CD14-positive monocyte (primary cell): ENCODE measurements around the gene CGNL1. TPM values are rescaled to one million over a fixed set of nuclear protein-coding genes. Genes with fewer than 3 reads are reported as not detected.

Source experiments
- DNase-seq, 3 donors: peaks; one replicate each; pipeline ENCODE4 v3.0.0-alpha.2; 2011 to 2022
- H2AFZ ChIP-seq: 2 replicates; pipeline ENCODE4 v1.6.0; 2012; ENCODE audit warnings: mild to moderate bottlenecking, low read depth, low read length, inconsistent platforms; ENCODE audit not compliant: insufficient read depth, poor library complexity, severe bottlenecking
- H3K27ac ChIP-seq, 2 donors: 1 replicate in 1 of 2; 2 replicates in 1 of 2; pipeline ENCODE4 v1.5.1; 2012 to 2013; ENCODE audit warnings: low read length in 2 of 2, control low read depth in 1 of 2, inconsistent platforms in 1 of 2, low read depth in 1 of 2, mild to moderate bottlenecking in 1 of 2
- H3K27me3 ChIP-seq, 2 donors: one replicate each; pipeline versions ENCODE4 v1.6.0 to v1.6.1; 2011 to 2013; ENCODE audit warnings: low read length in 2 of 2; ENCODE audit not compliant: control insufficient read depth in 2 of 2, insufficient read depth in 2 of 2
- H3K36me3 ChIP-seq, 2 donors: replicated peaks in 1 of 2; 1 replicate in 1 of 2; 2 replicates in 1 of 2; pipeline versions ENCODE4 v1.5.1 to v1.6.1; 2012 to 2013; ENCODE audit warnings: low read length in 2 of 2, control low read depth in 1 of 2, inconsistent platforms in 1 of 2, mild to moderate bottlenecking in 1 of 2; ENCODE audit not compliant: insufficient read depth in 2 of 2, control insufficient read depth in 1 of 2
- H3K4me1 ChIP-seq, 2 donors: 1 replicate in 1 of 2; 2 replicates in 1 of 2; pipeline versions ENCODE4 v1.5.1 to v1.6.1; 2012 to 2013; ENCODE audit warnings: low read length in 2 of 2, control low read depth in 1 of 2, inconsistent platforms in 1 of 2, mild to moderate bottlenecking in 1 of 2, moderate library complexity in 1 of 2; ENCODE audit not compliant: insufficient read depth in 2 of 2, control insufficient read depth in 1 of 2
- H3K4me2 ChIP-seq: replicated peaks from 2 replicates; pipeline ENCODE3; 2012; ENCODE audit warnings: low read length, moderate library complexity, mild to moderate bottlenecking; ENCODE audit not compliant: poor library complexity, severe bottlenecking; ENCODE audit errors: extremely low read depth
- H3K4me3 ChIP-seq, 3 experiments: fragments of 200-600 bp in 1 of 3; sonication (generic) in 1 of 3; replicated peaks in 1 of 3; 1 replicate in 2 of 3; 2 replicates in 1 of 3; pipeline ENCODE4 v1.5.1; 2011 to 2013; ENCODE audit warnings: low read length in 3 of 3, mild to moderate bottlenecking in 3 of 3, control low read depth in 2 of 3, low read depth in 2 of 3, inconsistent platforms in 1 of 3, moderate library complexity in 1 of 3
- H3K79me2 ChIP-seq: 2 replicates; pipeline ENCODE4 v1.6.0; 2012; ENCODE audit warnings: mild to moderate bottlenecking, control low read depth, inconsistent platforms, low read length, moderate library complexity; ENCODE audit not compliant: insufficient read depth
- H3K9ac ChIP-seq: 2 replicates; pipeline ENCODE4 v1.6.0; 2017; ENCODE audit warnings: low read length, mild to moderate bottlenecking; ENCODE audit not compliant: insufficient read depth, poor library complexity, severe bottlenecking
- H3K9me3 ChIP-seq, 2 donors: replicated peaks in 1 of 2; 1 replicate in 1 of 2; 2 replicates in 1 of 2; pipeline versions ENCODE4 v1.5.1 to v1.6.1; 2012 to 2013; ENCODE audit warnings: low read length in 2 of 2, control low read depth in 1 of 2; ENCODE audit not compliant: control insufficient read depth in 1 of 2, insufficient read depth in 1 of 2
- H4K20me1 ChIP-seq: 2 replicates; pipeline ENCODE4 v1.6.0; 2012; ENCODE audit warnings: mild to moderate bottlenecking, low read length, control low read depth, moderate library complexity; ENCODE audit not compliant: insufficient read depth
- H3K27ac Mint-ChIP-seq, 7 donors: one replicate each; pipeline ENCODE4 v1.8.0; 2020; ENCODE audit warnings: mild to moderate bottlenecking in 7 of 7, mixed read lengths in 7 of 7, moderate library complexity in 6 of 7, inconsistent platforms in 2 of 7
- H3K27me3 Mint-ChIP-seq, 3 donors: one replicate each; pipeline ENCODE4 v1.8.0; 2021 to 2022; ENCODE audit warnings: low read depth in 3 of 3, mild to moderate bottlenecking in 3 of 3, mixed read lengths in 3 of 3, moderate library complexity in 3 of 3, inconsistent platforms in 1 of 3
- H3K36me3 Mint-ChIP-seq, 2 donors: one replicate each; pipeline ENCODE4 v1.8.0; 2020; ENCODE audit warnings: mixed read lengths in 2 of 2, inconsistent platforms in 1 of 2, mild to moderate bottlenecking in 1 of 2
- H3K4me1 Mint-ChIP-seq: one replicate; pipeline ENCODE4 v1.8.0; 2020; ENCODE audit warnings: mild to moderate bottlenecking, mixed read lengths
- H3K4me3 Mint-ChIP-seq, 2 donors: one replicate each; pipeline ENCODE4 v1.8.0; 2020; ENCODE audit warnings: mild to moderate bottlenecking in 2 of 2, mixed read lengths in 2 of 2, moderate library complexity in 1 of 2
- H3K9me3 Mint-ChIP-seq, 7 donors: one replicate each; pipeline ENCODE4 v1.8.0; 2020 to 2022; ENCODE audit warnings: mixed read lengths in 7 of 7, mild to moderate bottlenecking in 6 of 7, moderate library complexity in 6 of 7, inconsistent platforms in 2 of 7
- WGBS: methylation state at CpG from one replicate; pipeline ENCODE4 v1.1.5; 2013; ENCODE audit warnings: missing lambda C conversion rate; ENCODE audit not compliant: insufficient coverage; 5-methylcytosine and 5-hydroxymethylcytosine counted together
- intact Hi-C, 2 donors: fragments of 100-400 bp; cut with micrococcal nuclease; formaldehyde crosslinking; loops; one replicate each; pipeline versions ENCODE4 v1.15.0 to v1.15.1; 2023
- polyA plus RNA-seq, 3 donors: library from polyadenylated mRNA; depleted of rRNA in 1 of 3; unstranded in 2 of 3; stranded (reverse) in 1 of 3; fragments of 300-500 nt in 2 of 3; fragments of >200 nt in 1 of 3; fragmentation: Illumina TruSeq in 2 of 3; gene quantifications; 1 replicate in 2 of 3; 2 replicates in 1 of 3; pipeline ENCODE4 v1.2.3, GENCODE V29; 2012 to 2021
- TF ChIP-seq, protein P1 (sequence below): fragments of 200-600 bp; IDR thresholded peaks from one replicate; pipeline ENCODE4 v1.8.0; 2022; ENCODE audit warnings: antibody characterized with exemption, mild to moderate bottlenecking

The CGNL1 gene
- polyA plus RNA-seq, 3 donors, result not detected

DNA sequence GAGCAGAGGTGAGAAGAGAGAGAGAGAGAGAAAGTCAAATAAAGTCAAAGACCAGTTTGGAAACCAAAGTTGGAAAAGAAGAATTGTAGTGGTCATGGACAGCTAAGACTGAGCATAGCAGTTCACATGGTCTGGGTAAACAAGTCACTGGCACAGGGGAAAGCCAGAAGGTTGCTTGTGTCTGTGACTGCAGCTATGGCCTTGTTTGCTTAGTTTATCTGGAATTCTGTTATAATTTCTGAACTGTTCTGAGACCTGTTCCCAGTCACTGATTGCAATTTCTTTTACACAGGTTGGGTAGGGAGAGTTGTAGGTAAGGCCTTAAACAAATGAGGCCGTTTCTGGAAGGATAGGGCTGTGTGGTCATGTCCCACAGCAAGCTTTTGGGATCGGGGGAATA, 172.0 kb downstream of the CGNL1 start:
- Mint-ChIP-seq H3K4me1 (peaks cover 11% of the 10 kb centered on the region), H3K27me3 (peaks cover 2 to 5% (median 3%) of the 10 kb centered on the region in 3 donors), H3K36me3 (no peaks in the 10 kb centered on the region), H3K9me3 (no peaks in the 10 kb centered on the region), H3K4me3 (no peak overlapping the region), H3K27ac (no peak overlapping the region)
- 89% methylated on average over 2 of the region's 2 CpGs for WGBS
- no peaks in the 10 kb centered on the region for H3K9me3 ChIP-seq
- no peak for DNase-seq
- H3K9ac ChIP-seq, result no peak overlapping the region
- no peak overlapping the region for H3K4me3 ChIP-seq
- intact Hi-C loops, result no loop called here
- H3K36me3 ChIP-seq, result no peaks in the 10 kb centered on the region
- no peaks in the 10 kb centered on the region for H3K79me2 ChIP-seq
- no peaks in the 10 kb centered on the region for H4K20me1 ChIP-seq
- H3K27me3 ChIP-seq, result no peaks in the 10 kb centered on the region
- no peak overlapping the region for H3K27ac ChIP-seq
- H3K4me2 ChIP-seq, result no peak overlapping the region
- H3K4me1 ChIP-seq, result no peaks in the 10 kb centered on the region
- H2AFZ ChIP-seq, result no peak overlapping the region
- TF ChIP-seq, protein P1, sequence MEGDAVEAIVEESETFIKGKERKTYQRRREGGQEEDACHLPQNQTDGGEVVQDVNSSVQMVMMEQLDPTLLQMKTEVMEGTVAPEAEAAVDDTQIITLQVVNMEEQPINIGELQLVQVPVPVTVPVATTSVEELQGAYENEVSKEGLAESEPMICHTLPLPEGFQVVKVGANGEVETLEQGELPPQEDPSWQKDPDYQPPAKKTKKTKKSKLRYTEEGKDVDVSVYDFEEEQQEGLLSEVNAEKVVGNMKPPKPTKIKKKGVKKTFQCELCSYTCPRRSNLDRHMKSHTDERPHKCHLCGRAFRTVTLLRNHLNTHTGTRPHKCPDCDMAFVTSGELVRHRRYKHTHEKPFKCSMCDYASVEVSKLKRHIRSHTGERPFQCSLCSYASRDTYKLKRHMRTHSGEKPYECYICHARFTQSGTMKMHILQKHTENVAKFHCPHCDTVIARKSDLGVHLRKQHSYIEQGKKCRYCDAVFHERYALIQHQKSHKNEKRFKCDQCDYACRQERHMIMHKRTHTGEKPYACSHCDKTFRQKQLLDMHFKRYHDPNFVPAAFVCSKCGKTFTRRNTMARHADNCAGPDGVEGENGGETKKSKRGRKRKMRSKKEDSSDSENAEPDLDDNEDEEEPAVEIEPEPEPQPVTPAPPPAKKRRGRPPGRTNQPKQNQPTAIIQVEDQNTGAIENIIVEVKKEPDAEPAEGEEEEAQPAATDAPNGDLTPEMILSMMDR, result no peak

DNA sequence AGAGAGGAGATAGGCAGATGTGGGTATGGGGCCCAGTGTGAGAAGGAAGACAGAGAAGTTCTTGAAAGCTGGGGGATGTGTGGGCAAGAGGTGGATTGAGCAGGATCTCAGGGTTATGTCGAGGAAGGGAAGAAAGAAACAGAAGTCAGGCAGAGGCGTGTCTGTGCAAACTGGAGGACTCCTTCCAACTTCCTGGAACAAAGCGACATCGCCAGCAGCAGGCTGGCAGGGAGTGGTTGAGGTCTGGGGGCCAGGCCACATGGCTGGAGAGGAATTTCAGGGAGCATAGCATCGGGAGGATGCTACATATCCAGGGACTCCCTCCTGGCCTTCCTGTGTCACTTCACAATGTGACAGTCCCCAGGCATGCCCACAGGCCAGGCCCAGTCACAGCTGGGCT, 172.5 kb downstream of the CGNL1 start:
- TF ChIP-seq, protein P1, result no peak
- H3K4me3 ChIP-seq, result no peak overlapping the region

More for the DNA sequence above, 172.5 kb downstream of the CGNL1 start:
- H3K4me1 Mint-ChIP-seq, result peaks cover 11% of the 10 kb centered on the region
- Histone ChIP-seq H2AFZ (no peak overlapping the region), H3K36me3 (no peaks in the 10 kb centered on the region), H3K9ac (no peak overlapping the region), H4K20me1 (no peaks in the 10 kb centered on the region), H3K4me2 (no peak overlapping the region), H3K27ac (no peak overlapping the region), H3K4me1 (no peaks in the 10 kb centered on the region), H3K9me3 (no peaks in the 10 kb centered on the region), H3K79me2 (no peaks in the 10 kb centered on the region), H3K27me3 (no peaks in the 10 kb centered on the region)
- H3K27me3 Mint-ChIP-seq, result peaks cover 2 to 5% (median 3%) of the 10 kb centered on the region in 3 donors
- H3K36me3 Mint-ChIP-seq, result no peaks in the 10 kb centered on the region
- H3K9me3 Mint-ChIP-seq, result no peaks in the 10 kb centered on the region
- WGBS, result 67% methylated on average over 5 of the region's 5 CpGs
- H3K4me3 Mint-ChIP-seq, result no peak overlapping the region
- no peak for DNase-seq
- intact Hi-C loops, result no loop called here
- H3K27ac Mint-ChIP-seq, result no peak overlapping the region
